NCI-H748 (cell line): ENCODE results near the gene HOMEZ.

Experiments
- DNase-seq: peaks from one replicate; lab custom pipeline; 2025; ENCODE audit not compliant: unreplicated experiment; lab: John Stamatoyannopoulos, UW

The HOMEZ gene

DNA sequence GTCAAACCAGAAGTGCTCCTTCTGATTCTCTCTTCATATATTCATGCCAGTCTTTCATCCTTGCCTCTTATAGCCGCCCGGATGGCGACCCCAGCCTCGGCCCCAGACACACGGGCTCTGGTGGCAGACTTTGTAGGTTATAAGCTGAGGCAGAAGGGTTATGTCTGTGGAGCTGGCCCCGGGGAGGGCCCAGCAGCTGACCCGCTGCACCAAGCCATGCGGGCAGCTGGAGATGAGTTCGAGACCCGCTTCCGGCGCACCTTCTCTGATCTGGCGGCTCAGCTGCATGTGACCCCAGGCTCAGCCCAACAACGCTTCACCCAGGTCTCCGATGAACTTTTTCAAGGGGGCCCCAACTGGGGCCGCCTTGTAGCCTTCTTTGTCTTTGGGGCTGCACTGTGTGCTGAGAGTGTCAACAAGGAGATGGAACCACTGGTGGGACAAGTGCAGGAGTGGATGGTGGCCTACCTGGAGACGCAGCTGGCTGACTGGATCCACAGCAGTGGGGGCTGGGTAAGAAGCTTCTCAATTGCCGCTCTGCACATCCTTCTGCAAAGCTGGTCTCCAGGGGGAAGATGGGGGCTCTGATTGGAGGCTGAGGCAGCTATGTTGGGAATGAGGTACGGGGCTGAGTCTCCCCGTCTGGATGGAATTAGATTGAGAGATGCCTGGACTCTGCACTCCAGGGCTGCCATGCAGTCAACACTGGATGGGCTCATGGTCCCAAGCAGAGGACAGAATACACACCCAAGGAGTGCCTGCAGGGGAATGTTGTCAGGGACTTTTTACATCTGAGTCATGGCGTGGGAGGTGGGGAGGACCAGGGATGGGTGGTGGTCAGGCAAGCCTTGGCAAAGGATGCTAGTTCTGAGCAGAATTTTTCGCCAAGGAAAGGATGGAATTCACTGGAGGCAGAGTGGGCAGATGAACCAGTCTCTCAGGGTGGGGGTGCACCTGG is 22.0 kb upstream of the HOMEZ start:
- no peak for DNase-seq

DNA sequence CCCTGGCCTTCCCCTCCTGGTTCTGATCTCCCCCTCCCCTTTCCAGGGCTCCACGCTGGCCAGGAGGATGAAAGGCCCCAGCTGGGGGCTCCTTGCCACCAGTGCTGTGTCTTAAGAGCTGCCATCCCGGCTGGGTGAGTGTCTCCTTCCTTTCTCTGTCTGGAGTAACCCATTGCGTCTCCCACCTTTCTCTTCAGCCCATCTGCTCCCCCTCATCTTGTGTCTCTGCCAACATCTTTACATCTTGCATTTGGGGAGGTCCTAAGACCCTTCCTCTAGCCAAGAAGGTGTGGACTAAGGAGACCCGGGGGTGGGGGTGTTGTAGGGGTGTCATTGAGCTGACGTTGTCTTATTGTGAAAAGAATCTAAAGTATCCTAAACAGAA is 21.2 kb upstream of the HOMEZ start:
- DNase-seq = no peak

DNA sequence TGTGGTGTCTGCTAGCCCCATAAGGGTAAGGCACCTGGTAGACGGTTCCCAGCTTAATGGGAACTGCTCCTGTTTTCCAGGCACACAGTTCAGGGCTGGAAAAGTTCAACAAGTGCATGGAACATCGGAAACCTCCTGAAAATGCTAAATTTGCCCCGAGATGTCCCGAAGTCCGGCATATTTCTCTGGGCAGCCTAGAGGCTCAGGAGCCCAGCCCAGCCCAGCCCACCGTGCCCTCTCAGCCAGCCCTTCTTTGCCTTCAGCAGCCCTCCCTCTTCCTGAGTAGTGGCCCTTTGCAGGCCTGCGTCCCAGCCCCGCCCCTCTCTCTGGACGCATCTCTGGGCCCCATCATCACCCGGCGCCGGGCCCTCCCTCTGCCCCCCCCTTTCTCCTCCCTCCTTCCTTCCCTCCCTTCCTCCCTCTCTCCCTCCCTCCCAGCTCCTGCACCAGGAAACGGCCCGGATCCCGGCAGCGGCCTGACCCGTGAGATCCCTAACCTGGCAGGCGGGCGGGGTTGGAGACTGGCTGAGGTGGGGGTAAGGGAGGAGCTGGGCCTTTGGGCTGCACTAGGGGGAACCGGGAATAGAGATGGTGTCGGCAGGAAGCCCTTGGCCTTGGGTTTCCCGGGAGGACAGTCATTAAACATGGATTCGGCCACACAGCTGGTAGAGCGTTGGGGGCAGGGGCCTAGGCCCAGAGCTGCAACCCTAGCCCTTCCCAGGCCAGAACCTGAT is 20.6 kb upstream of the HOMEZ start, which contains the start of gene BCL2L2:
TSS of gene BCL2L2 (plus strand) at position 422 of the 734 bp plus-strand sequence. CDS start 935 bp downstream, outside the sequence.
- peak; percentile 92 for DNase-seq

DNA sequence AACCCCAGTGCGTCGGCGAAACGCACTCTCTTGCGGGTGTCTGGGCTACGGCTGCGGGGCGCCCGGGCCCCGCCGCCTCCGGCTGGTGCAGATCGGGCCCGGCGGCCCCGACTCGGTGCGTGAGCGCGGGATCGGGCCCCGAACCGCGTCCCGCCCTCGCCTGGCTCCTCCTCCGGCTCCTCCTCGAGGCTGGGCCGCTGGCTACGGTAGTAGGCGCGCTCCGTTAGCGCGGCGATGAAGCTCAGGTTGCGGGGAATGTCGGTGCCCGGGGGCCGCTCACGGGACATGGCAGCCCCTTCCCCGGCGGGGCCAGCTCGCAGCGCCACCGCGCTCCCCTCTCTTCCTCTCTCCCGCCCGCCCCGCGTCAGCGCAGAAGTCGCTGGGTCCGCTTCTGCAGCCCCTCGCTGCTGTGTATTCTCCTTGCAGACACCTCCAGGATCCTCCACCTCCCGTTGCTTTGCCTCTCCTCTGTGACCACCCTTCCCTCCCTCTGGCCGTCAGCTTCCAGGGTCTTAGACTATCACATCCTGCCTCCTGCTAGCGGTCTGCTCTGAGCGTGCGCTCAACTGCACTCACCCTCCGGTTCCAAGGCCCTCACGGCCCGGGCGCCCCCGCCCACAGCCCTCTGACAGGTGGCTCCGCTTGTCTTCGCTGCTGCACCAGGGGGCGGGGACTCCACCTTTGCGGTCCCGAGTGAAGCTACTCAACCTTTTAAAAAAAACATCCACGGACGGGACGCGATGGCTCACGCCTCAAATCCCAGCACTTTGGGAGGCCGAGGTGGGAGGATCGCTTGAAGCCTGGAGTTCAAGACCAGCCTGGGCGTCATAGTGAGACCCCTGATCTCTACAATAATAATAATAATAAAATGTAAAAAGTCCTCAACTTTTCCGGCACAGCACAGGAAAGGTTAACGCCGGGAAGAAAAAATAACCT is 16.6 kb upstream of the HOMEZ start, which contains the start of gene PPP1R3E:
TSS of gene PPP1R3E (minus strand) at position 570 of the 936 bp plus-strand sequence. CDS start at position 287, 283 bp downstream.
- peak; percentile 88 for DNase-seq

DNA sequence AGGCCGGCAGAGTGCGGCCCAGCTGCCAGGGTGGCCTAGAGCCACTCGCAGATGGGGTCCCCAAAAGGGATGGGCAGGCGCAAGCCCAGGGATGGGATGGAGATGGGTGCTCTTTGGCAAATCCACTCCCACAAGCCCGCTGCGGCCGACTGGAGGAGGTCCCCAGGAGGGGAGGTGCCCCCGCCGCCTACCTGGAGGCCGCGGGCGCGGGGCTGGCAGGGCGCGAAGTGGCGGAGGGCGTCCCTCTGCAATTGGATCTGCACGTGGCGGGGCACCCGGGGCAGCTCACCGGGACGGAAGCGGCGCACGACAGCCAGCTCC is 16.0 kb upstream of the HOMEZ start:
- DNase-seq = no peak

DNA sequence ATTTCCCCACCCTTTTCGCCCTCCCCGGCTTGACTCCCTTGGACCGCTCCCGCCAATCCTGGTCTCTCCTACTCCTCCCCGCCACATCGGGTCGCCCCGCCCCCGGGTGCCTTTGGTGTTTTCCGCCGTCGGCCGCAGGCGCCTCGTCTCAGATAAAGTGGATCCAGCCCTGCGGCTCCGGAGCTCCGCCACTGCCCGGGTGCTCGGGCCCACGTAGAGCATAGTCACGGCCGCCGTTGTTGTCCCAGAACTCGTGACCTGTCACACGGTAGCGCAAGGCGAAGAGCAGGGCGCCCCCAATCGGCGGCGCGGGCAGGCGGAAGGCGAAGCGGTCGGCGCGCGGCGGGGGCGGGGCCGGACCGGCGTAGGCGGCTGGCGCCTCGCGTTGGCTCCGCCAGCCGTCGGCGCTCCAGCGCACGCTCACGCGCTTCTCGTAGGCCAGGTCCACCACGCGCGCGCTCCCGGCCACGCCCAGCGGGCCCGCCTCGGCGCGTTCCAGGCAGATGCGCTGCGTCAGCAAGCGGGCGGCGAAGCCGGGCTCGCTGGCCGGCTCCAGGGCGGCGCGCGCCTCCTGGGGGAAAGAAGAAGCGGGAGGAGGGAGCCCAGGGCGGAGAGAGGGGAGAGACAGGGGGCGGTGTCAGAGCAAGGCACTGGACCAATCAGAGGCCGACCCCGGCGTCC is 15.5 kb upstream of the HOMEZ start:
- DNase-seq = peak; percentile 99

DNA sequence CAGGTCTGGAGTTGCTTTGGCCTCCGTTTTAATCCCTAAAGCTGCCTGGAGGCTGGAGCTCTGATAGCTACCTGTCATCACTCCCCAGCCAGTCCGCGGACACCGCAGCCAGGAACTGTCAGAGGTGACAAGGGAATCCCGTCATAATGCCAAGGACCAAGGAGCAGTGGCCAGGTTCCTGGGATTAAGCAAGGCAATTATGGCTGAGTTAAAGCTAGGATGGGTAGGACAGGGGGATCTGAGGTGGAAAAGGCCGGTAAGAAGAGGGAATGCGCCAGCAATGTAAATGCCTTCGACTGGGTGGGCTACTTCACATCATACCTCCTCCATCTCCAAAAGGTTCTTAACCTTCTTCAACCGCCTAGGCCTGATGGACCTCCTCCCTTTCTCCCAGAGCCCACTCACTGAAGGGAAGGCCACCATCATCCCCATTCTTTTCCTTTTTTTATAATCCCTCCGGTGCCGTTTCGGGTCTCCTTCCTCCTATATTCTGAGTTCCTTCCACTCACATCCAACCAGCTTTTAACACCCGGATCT is 14.8 kb upstream of the HOMEZ start:
- DNase-seq = peak; percentile 58

DNA sequence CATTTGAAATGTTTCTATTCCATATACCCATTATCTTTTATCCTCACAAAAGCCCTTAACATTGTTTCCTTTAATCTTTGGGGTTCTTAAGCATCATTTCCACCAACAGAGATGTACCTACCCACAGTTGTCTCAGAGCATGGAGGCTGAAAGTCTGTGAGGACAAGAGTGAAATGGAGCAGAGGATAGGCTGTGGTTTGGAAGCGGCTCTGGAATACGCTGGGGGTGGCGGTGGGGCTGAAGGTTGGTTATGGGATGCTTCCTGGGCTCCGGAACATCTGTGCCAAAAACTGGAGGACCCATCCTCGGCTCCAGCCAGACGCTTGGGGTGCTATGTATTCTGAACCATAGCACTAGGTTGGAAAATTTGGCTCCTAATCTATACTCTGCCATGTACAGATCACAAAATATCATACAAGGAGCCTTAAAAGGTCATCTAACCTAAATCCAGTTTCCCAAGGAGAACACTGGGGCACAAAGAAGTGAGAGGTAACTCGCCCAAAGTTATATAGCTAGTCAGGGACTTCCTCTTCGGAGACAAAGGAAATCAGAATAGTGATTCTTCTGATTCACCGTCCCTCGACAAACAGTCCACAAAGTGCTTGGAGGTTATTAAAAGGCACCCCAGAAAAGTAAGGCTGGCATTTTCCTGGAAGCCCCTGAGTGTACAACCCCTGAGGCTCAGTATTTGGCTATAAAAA is 14.2 kb upstream of the HOMEZ start:
- DNase-seq = no peak

DNA sequence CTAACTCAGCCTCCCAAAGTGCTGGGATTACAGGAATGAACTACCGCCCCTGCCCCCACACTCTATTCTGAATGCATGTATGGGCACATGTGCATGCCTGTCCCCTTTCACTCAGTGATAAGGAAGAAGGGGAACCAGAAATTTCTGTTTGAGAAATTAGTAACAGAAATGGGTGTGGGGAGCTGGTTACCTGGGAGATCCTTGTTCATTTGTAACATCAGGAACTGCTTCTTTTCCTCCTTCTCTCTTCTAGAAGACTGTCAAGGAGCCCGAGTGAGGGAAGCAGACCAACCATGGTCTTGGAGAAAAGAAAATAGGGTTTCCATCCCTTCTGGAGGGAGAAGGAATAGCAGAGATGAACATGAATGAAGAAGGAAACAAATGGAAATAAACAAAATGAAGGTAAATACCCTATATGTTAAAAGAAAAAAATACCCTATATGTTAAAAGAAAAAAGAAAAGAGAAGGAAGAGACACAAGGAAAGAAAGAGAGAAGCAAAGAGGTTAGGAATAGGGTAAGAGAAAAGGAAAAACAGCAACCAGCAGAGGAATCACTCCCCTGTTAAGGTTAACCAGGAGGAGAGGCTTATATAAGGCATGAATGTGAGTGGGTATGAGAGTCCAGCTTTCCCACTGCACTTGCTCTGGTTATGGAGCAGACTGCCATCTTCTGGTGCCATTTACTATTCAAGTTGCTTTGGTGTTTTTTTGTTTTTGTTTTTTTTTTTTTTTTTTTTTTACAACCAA is 13.5 kb upstream of the HOMEZ start:
- DNase-seq = peak; percentile 43

DNA sequence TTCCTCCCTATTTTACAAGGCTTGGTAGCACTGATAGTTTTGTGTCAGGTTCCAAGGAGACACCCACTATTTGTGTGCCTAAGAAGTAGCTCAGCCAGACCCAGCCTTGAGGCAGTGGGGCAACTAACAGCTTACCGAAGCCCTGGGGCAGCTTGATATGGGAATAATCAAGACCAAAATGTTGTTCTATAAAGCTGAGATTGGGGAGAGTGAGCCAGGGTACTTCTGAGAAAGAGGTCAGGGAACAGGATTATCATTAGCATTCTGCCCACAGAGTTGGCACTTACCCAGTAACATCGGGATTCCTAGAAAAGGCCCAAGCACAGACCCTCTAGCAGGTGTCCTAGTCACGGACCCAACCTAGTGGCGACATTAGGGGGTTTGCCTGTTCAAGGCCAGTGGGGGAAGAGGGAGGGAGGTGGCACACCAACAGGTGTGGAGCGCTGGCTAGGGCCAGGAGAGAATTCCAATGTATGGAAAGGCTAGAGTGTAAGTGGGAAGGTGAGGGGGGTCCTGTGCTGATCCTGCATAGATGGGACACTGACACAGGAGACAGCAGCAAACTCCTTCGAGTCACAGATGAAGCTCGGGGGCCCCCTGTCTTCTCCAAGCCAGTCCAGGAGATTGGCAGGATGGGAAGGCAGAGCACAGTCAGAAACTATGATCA is 11.8 kb upstream of the HOMEZ start:
- DNase-seq = no peak

DNA sequence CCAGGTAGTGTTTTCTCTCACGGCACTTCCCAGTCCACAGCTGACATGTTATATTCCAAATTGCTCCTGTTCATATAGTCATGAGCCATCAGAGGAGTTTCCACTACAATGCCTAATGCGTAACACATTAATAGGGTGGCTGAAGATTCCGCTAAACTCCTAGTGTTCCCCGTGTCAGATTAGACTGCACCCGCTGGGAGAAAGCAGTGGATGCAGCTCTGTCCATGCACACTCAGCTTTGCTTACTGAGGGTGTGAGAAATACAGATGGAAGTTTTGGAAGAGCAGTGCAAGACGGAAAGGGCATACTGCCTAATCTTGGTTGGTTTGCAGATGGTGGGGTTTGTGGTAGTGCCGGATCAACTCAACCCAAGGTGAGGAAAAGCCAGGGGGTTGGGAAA is 11.2 kb upstream of the HOMEZ start:
- no peak for DNase-seq

DNA sequence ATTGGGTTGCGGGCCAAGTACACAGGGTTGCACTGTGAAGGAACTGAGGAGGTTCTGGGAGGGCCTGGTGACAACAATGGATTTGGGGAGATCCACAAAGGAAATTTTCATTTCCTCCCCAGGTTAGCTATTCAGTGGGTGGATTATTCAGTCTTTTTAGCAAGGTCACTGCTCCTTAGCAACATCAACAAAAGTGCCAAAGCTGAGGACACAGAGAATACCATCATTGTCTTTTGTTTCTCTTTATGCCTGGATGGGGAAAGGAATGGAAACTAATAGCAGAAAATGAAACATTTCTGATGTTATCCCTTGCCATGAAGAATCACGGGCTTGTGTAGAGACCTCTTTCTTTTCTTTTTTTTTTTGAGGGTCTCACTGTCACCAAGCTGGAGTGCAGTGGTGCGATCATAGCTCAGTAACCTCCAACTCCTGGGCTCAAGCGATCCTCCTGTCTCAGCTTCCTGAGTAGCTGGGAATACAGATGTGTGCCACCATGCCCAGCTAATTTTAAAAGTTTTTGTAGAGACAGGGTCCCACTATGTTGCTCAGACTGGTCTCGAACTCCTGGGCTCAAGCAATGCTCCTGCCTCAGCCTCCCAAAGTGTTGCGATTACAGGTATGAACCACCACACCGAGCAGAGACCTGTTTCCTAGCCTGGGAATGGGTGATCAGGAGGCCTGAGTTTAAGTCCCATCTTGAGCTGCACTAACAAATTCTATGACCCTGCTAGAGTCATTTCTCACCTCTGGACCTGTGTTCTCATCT is 10.3 kb upstream of the HOMEZ start:
- DNase-seq = no peak

DNA sequence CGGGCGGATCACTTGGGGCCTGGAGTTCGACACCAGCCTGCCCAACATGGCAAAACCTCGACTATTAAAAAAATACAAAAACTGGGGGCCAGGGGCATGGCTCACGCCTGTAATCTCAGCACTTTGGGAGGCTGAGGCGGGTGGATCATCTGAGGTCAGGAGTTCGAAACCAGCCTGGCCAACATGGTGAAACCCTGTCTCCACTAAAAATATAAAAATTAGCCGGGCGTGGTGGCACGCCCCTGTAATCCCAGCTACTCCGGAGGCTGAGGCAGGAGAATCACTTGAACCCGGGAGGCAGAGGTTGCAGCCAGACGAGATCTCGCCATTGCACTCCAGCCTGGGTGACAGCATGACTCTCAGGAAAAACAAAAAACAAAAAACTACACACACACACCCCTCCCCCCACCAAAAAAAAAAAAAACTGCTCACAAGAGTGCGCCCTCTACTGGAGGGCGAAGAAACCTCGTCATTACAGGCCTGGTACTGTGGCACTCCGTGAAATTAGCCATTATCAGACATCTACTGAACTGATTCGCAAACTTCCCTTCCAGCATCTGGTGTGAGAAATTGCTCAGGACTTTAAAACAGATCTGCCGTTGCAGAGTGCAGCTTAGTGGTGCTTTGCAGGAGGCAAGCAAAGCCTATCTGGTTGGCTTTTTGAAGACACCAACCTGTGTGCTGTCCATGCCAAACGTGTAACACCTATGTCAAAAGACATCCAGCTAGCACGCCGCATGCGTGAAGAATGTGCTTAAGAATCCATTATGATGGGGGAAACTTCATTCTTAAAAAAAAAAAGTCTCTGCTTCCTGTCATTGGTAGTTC is 9.0 kb upstream of the HOMEZ start:
- DNase-seq = peak; percentile 55

DNA sequence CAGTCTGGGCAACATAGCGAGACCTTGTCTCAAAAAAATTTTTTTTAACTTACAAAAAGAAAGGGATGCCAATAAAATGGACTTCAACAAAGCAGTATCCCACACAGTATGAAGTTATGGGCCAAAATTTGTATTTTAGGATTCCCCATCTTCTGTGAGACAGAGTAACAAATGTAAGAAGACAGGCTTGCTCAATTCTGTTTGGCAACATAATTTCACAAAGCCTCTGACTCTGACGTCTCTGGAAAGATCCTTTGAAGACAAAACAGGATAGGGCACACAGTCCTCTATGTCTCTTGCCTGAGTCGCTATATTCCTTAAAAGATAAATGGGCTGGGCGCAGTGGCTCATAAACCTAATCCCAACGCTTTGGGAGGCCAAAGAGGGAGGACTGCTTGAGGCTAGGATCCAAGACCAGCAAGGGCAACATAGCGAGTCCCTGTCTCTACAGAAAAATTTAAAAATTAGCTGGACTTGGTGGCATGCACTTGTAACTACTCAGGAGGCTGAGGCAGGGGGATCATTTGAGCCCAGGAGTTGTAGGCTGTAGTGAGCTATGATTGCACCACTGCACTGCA is 1.1 kb upstream of the HOMEZ start:
- DNase-seq = no peak

DNA sequence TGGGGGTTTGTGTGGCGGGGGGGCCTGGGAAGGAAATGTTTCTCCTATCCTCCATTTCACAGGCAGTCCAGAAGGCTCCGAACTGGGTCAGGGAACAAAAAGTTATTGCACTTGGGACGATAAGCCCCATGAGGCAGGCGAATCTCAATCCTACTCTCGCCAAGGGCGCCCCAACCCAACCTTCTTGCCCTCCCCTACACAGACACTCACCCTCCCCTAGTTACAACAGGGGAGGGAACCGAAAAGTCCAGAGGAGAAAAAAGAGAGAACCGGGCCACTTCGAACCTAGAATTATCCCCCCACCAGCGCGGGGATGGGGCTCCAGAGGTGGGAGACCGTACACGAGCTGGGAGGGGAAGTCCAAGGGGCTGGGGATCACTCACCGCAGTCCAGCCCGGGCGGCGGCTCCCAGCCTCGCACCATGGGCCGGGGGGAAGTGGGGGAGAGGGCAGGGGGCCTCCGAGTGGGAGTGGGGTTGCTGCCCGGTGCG is 357 bp downstream of the HOMEZ start:
- DNase-seq = no peak
